Psoas muscle (tissue), 8 donors: ENCODE results near the gene WDFY1. TPM values are rescaled to one million over a fixed set of nuclear protein-coding genes. Genes with fewer than 3 reads are reported as not detected.

Source experiments
- ATAC-seq, 4 donors: fragments of 200-7000 bp; cut with Tn5 transposase; one replicate each; pipeline ENCODE4 v1.9.1; 2020; ENCODE audit warnings: moderate library complexity in 3 of 4, mild to moderate bottlenecking in 2 of 4
- DNase-seq, 2 donors: peaks; one replicate each; pipeline ENCODE4 v3.0.0-alpha.2; 2020
- H3K27ac ChIP-seq: fragments of 200-600 bp; one replicate; pipeline ENCODE4 v1.8.0; 2022
- H3K27me3 ChIP-seq, 3 donors: fragments of 200-600 bp in 1 of 3; one replicate each; pipeline versions ENCODE4 v1.6.1 to v1.8.0; 2013 to 2022; ENCODE audit warnings: low read length in 2 of 3, mild to moderate bottlenecking in 2 of 3, moderate library complexity in 1 of 3; ENCODE audit not compliant: insufficient read depth in 3 of 3
- H3K36me3 ChIP-seq, 2 donors: fragments of 200-600 bp in 1 of 2; one replicate each; pipeline versions ENCODE4 v1.6.1 to v1.8.0; 2013 to 2022; ENCODE audit warnings: low read depth in 1 of 2, mild to moderate bottlenecking in 1 of 2, moderate library complexity in 1 of 2; ENCODE audit not compliant: insufficient read depth in 1 of 2
- H3K4me1 ChIP-seq: fragments of 200-600 bp; one replicate; pipeline ENCODE4 v1.8.0; 2022
- H3K4me3 ChIP-seq: fragments of 200-600 bp; one replicate; pipeline ENCODE4 v1.8.0; 2022; ENCODE audit warnings: mild to moderate bottlenecking
- H3K9me3 ChIP-seq: fragments of 200-600 bp; one replicate; pipeline ENCODE4 v1.8.0; 2022
- WGBS, 3 donors: extraction: QIAGEN DNeasy Blood & Tissue Kit; methylation state at CpG; one replicate each; pipeline versions ENCODE4 v1.1.6 to v1.1.7; 2013; 5-methylcytosine and 5-hydroxymethylcytosine counted together
- intact Hi-C, 2 donors: fragments of 100-400 bp; cut with DNase I; formaldehyde crosslinking; loops; one replicate each; pipeline versions ENCODE4 v1.11.0 to v1.14.2; 2022
- polyA plus RNA-seq, 3 donors: library from polyadenylated mRNA; stranded (reverse); fragments of 200-250 nt; gene quantifications; one replicate each; pipeline ENCODE4 v1.2.3, GENCODE V29; 2013
- total RNA-seq, 4 donors: library from RNA; stranded (reverse); fragmentation: NEBNext Ultra II Directional in 2 of 4; extraction: Animal tissue kit (Norgen Biotek cat#: 25700) in 2 of 4; gene quantifications; one replicate each; pipeline versions ENCODE4 v1.2.1 to v1.2.4, GENCODE V29; 2021 to 2023
- TF ChIP-seq, protein P1 (sequence below): fragments of 200-600 bp; IDR thresholded peaks from one replicate; pipeline ENCODE4 v1.8.0; 2022; ENCODE audit warnings: antibody characterized with exemption
- donor health status: healthy with polysubstance abuse.
- donor health status: DM: no; HTN: no; CAD: no; lungs with moderate emphysema.
- donor health status: Bipolar disorder and iron deficiency.
- donor health status: healthy.
- donor health status: DM: yes; HTN: yes; CAD: no.
- donor health status: DM: no; HTN: no; CAD: no.
- donor health status: DM: no; HTN: no; CAD: no.
- donor health status: DM: yes; HTN: yes; CAD: no.

Gene WDFY1
- total and polyA plus RNA-seq, 7 donors = 9.7 to 21.8 (median 14.2) TPM

DNA sequence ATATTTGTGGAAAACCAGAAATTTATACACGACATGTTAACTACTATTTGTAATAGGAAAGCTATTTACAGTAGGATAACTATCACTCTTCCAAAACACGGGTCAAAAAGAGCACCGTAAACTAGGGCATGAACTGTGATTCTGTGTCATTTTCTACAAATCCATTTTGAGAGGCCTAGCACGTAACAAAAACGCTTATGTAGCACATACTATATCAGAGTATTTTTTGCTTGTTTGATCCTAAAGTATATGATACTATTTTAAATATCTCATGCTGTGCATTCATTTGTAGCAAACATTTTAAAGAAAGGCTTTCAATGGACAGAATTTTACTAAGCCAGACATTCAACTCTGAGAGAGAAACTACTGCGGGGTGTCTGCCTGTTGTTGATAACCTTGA lies 45.1 kb downstream of the WDFY1 start:
- TF ChIP-seq, protein P1, sequence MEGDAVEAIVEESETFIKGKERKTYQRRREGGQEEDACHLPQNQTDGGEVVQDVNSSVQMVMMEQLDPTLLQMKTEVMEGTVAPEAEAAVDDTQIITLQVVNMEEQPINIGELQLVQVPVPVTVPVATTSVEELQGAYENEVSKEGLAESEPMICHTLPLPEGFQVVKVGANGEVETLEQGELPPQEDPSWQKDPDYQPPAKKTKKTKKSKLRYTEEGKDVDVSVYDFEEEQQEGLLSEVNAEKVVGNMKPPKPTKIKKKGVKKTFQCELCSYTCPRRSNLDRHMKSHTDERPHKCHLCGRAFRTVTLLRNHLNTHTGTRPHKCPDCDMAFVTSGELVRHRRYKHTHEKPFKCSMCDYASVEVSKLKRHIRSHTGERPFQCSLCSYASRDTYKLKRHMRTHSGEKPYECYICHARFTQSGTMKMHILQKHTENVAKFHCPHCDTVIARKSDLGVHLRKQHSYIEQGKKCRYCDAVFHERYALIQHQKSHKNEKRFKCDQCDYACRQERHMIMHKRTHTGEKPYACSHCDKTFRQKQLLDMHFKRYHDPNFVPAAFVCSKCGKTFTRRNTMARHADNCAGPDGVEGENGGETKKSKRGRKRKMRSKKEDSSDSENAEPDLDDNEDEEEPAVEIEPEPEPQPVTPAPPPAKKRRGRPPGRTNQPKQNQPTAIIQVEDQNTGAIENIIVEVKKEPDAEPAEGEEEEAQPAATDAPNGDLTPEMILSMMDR = no peak
- Histone ChIP-seq H3K4me1 (no peaks in the 10 kb centered on the region), H3K4me3 (no peak overlapping the region), H3K9me3 (no peaks in the 10 kb centered on the region), H3K36me3 (peaks cover 7 to 61% of the 10 kb centered on the region in 2 donors), H3K27ac (no peak overlapping the region), H3K27me3 (no peaks in the 10 kb centered on the region)
- 96 to 99% (median 96%) methylated on average over 6 of the region's 6 CpGs for WGBS, 3 donors
- ATAC-seq (no peak), DNase-seq (no peak)
- intact Hi-C loops = no loop called here

DNA sequence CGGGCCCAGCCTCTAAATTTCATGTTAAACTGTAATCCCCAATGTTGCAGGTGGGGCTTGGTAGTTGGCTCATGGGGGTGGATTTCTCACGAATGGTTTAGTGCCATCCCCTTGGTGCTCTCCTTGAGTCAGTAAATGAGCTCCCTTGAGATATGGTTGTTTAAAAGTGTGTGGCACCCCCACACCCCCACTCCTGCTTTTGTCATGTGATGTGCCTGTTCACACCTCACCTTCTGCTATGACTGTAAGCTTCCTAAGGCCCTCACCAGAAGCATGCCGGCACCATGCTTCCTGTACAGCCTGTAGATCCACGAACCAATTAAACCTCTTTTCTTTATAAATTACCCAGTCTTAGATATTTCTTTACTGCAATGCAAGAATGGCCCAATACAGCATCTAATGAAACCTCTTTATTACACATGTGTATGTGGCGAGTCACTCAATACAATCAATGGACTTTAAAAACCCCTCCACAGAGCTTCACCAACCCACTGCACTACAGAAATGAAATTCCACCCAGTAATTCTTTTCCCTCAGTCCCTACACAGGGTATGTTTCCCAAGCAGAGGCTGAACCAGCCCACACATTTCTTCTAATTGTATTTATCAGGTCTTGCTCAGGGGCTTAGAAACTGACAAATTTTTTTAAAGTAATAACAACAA lies 47.3 kb downstream of the WDFY1 start:
- intact Hi-C loops = no loop called here
- H3K4me3 ChIP-seq = no peak overlapping the region
- ATAC-seq (no peak), DNase-seq (no peak)
- TF ChIP-seq, protein P1 = no peak
- H3K27ac ChIP-seq = no peak overlapping the region
- H3K4me1 ChIP-seq = no peaks in the 10 kb centered on the region
- no peaks in the 10 kb centered on the region for H3K9me3 ChIP-seq
- 93 to 94% (median 94%) methylated on average over 5 of the region's 5 CpGs for WGBS, 3 donors
- peaks cover 7 to 71% of the 10 kb centered on the region in 2 donors for H3K36me3 ChIP-seq
- H3K27me3 ChIP-seq = no peaks in the 10 kb centered on the region

DNA sequence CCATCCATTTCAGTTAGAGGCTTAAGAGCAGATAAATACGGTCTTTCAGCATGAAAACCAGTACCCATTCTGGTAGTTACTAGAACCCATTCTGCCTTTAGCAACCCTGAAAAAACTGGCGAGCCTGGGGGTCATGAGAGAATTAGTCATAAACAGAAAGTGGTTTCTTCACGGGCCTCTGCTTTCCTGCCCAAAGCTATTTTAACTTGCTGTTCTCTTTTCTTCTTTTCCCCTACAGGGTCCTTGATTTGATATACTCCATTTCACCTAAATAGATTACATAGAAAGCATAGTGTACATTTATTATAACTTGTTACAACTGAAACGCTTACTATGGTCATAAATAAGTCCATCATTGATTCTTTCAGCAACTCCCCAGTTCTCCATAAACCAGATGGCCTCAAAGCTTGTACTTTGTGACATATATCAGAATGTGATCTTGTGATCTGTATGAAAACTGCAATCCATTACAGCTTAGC lies 48.3 kb downstream of the WDFY1 start:
- intact Hi-C loops = no loop called here

DNA sequence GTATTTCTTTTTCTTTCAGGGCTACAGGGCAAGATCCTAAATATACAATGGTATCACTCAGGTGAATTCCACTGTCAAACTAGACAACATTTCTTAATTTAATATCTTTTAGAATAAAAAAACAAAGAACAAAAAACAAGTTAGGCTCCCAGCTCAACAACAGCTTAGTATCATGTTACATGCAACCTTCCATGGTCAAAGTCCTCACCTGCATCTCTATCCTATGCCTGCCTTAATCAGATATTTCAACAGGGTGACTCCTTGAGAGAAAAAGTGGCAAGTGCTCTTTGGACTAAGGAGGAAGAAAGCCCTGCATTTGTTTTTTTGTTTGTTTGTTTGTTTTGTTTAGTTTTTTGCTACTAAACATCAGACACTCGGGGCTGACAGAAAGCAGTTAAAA lies 50.2 kb downstream of the WDFY1 start:
- intact Hi-C loops = no loop called here
- no peak for DNase-seq
- no peak for ATAC-seq
- Histone ChIP-seq H3K27me3 (no peaks in the 10 kb centered on the region), H3K36me3 (peaks cover 4 to 82% of the 10 kb centered on the region in 2 donors), H3K4me1 (no peaks in the 10 kb centered on the region), H3K4me3 (no peak overlapping the region), H3K27ac (no peak overlapping the region), H3K9me3 (no peaks in the 10 kb centered on the region)
- 90 to 100% (median 95%) methylated on average over 1 of the region's 1 CpG for WGBS, 3 donors
- TF ChIP-seq, protein P1 = no peak

More for the DNA sequence above, 48.3 kb downstream of the WDFY1 start:
- 77 to 85% (median 82%) methylated on average over 4 of the region's 4 CpGs for WGBS, 3 donors
- ATAC-seq = no peak
- Histone ChIP-seq H3K27me3 (no peaks in the 10 kb centered on the region), H3K9me3 (no peaks in the 10 kb centered on the region), H3K27ac (no peak overlapping the region), H3K36me3 (peaks cover 7 to 81% of the 10 kb centered on the region in 2 donors), H3K4me1 (no peaks in the 10 kb centered on the region), H3K4me3 (no peak overlapping the region)
- no peak for DNase-seq
- TF ChIP-seq, protein P1 = no peak

DNA sequence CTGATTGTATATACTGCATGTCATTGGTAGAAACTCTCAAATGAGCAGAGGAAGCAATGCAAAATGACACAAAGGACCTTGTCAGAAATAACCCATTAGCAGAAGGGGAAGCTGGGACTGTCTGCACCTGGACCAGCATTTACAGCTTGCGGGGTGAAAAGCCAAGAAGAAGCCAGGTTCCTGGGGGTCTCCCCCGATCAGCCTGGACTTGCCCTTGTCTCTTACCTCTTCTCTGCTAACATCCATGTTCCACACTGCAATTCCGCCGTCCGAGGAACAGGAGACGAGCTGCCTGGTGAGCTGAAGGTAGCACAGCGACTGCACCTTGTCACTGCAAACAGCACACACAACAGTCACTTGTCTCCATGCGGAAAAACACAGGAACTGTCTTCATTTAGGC lies 51.1 kb downstream of the WDFY1 start:
- Histone ChIP-seq H3K9me3 (no peaks in the 10 kb centered on the region), H3K27ac (no peak overlapping the region), H3K4me3 (no peak overlapping the region), H3K27me3 (no peaks in the 10 kb centered on the region), H3K4me1 (no peaks in the 10 kb centered on the region), H3K36me3 (peaks cover 4 to 84% of the 10 kb centered on the region in 2 donors)
- 94 to 95% (median 95%) methylated on average over 8 of the region's 8 CpGs for WGBS, 3 donors
- intact Hi-C loops = no loop called here
- TF ChIP-seq, protein P1 = no peak
- ATAC-seq = no peak
- DNase-seq = no peak
